Activated naive CD4-positive, alpha-beta T cell treated with Interleukin-2 at 50 U/mL for 16 hours (primary cell): ENCODE data around the gene ANAPC10.
"Not testable (repeated sequence)": the region's sequence is repeated elsewhere in the genome, so short reads cannot be mapped to it uniquely, and the experiment has no call there.

Experiments used
- DNase-seq: peaks from one replicate; pipeline ENCODE4 v3.0.0-alpha.2; 2020

ANAPC10 gene

DNA sequence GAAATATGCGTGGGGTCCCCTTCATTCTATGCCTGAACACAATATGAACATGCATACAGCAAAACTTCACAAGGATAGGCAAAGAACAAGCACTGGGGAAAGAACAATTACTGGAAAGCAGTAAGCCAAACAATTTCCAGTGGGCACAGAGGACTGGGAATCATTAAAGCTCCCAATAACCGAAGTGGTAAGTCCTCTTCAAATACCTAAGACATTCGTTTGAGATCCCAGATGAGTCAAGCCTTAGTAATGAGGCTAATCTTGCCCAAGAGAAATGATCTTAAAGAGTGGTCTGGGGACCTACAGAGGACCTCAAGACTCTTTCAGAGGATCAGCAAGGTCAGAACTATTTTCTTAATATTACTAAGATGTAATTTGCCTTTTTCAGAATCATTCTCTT is 28.6 kb downstream of the ANAPC10 start:
- DNase-seq: no peak

DNA sequence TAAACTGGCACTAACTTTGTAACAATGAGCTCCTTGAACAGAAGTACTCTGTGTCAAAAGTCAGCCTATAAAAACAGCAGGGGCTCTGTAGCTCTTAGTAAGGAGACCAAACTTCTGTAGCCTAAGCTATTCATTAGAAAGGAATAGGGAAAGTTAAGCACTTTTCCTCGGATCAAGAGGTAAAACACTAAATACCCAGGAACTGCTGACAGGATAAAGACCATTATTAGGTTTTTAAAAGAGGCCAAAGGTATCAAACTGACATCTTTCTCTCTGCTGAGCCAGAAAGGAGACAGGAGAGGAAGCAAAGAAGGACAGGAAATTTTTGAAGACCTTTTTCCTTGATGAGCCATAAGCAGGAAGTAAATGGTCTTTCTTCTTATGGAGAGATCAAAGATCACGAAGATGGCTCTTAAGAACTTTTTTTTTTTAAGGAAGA is 31.9 kb downstream of the ANAPC10 start:
- no peak for DNase-seq

DNA sequence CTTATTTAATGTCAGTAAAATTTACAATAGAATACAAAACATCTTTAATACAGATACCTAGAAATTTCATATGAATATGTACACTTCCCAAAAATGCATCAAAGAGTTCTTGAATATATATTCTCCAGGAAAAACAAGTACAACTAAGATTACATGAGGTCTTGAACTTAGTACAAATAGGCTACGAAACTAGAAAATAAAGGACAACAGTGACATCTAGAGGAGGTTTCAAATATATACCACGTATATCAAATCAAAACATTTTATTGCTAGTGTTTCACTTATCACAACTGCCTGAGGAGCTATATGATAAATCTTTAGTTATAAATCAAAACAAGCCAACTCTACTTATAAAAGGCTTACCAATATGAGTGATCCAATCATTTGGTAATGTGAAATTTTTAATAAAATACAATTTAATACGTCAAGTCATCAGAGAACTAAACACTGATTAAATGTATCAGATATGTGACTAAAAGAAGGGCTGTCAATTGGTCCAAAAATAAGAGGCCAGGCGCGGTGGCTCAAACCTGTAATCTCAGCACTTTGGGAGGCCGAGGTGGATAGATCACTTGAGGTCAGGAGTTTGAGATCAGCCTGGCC is 36.6 kb downstream of the ANAPC10 start:
- no peak for DNase-seq

DNA sequence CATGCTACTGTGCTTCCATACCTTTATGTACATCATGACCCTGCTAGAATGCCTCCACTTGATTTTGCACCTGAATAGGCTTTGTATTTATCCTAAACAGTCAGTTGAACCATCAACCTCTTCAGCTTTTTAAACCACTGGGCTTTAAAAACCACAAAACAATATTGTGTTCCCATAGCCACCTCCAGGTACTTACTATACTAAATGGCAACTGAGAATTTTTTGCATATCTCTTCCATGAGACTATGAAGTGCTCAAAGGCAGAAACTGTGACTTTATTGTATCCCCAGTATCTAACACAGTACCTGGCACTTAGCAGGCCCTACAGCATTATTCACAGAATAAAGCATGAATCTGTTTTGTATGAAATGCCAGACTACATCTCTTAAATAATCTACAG is 39.7 kb downstream of the ANAPC10 start:
- no peak for DNase-seq

DNA sequence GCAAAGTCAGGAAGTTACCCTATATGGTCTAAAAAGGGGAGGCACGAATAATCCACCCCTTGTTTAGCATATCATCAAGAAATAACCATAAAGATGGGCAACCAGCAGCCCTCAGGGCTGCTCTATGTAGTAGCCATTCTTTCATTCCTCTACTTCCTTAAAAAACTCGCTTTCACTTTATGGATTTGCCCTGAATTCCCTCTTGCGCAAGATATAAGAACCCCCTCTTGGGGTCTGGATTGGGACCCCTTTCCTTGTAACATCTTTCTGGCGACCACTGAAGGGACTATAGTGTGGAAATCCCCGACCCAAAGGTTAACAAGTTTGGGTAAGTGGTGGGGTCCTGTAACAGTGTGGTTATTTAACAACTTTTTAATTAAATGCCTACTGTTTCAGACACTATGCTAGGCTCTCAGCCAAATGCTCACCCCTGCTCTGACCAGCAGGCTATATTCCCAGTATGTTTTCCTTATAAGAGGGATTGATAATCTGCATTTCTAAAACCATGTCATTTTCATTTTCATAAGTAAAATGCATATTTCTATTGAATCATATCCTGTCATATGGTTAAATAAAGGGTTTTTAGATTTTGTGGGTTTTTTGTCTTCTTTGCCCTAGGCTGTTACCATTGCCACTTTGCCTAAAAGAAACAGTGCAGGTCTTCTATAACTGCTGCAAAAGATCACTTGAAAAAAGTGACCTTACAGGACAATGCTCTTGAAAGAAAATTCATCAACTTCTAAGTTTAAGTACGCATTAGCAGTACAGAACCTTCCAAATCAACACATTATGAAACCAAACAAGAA is 41.5 kb downstream of the ANAPC10 start:
- no peak for DNase-seq

DNA sequence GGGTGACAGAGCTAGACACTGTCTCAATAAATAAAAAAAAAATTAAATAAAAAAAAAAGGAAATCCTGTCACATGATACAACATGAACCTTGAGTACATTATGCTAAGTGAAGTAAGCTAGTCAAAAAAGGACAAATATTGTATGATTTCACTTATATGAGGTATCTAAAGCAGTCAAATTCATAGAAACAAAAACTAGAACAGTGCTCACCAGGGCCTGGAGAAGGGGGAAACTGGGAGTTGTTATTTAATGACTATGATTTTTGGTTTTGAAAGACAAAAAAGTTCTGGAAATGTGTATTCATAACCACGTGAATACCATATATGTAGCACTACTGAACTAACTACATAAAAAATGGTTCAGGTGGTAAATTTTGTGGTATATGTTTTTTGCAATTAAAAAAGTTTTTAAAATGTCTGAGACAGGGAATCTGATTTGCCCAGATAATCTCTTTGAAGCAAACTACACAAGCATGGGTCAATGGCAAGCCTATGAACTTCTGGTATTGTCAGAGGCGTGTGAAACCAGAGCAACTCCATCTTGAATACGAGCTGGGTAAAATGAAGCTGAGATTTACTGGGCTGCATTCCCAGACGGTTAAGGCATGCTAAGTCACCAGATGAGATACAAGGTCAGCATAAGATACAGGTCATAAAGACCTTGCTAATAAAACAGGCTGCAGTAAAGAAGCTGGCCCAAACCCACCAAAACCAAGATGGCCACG is 42.3 kb downstream of the ANAPC10 start:
- no peak for DNase-seq

DNA sequence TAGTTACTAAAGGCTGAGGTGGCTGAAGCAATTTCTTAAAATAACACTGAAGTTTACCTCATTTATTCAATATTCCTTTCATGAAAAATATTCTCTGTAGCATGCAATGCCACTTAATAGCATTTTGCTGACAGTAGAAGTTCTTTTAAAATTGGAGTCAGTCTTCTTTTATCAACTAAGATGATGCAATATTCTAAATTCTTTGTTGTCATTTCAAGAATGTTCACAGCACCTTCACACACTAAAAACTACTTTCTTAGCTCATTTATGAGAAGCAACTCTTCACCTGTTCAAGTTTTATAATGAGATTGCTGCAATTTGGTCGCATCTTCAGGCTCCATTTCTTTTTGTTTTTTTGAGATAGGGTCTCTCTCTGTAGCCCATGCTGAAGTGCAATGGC is 48.8 kb downstream of the ANAPC10 start:
- no peak for DNase-seq

DNA sequence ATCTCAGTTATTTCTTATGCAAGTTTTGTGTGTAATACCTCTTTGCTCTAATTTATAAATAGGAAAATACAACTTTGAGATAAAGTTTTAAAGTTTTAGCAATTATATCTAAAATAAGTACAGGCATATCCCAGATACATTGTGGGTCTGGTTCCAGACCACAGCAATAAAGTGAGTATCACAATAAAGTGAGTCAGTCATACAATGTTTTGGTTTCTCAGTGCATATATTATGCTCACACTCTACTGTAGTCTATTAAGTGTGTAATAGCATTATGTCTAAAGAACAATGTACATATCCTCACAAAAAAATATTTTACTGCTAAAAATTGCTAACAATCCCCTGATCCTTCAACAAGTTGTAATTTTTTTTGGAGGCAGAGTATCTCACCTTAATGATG is 49.2 kb downstream of the ANAPC10 start:
- no peak for DNase-seq

DNA sequence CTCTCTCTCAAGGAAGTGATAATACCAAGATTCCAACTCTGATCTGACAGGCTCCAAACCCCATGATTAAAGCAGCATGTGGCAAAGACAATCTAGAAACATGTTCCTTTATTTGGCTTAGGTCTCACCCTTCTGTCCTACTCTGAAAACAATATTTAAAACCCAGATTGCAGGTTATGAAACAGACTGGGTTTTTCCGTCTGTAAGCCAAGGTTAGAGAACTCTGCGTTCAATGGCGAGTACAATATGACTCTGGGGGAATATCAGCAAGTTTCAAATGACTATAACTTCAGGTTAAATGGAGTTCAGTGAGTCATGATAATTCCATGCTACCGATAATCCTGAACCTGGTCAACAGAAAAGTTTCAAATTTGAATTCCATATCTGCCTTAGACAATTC is 50.8 kb downstream of the ANAPC10 start:
- DNase-seq: no peak

DNA sequence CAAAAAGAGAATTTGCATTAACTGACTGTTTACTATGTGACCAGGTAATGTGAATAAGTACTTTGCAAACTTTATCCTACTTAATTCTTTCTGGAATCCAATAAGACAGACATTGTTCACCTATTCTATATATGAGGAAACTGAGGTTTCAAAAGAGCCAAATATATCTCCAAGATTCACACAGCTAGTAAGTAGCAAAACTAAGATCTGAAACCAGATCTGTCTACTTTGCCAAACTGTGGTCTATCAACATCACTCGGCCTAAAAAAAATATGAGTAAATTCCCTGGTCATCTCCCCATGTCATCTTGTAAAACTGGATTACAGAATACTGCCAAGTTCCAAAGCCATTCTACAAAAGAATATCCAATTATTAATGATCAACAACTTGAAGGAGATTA is 52.8 kb downstream of the ANAPC10 start:
- no peak for DNase-seq

DNA sequence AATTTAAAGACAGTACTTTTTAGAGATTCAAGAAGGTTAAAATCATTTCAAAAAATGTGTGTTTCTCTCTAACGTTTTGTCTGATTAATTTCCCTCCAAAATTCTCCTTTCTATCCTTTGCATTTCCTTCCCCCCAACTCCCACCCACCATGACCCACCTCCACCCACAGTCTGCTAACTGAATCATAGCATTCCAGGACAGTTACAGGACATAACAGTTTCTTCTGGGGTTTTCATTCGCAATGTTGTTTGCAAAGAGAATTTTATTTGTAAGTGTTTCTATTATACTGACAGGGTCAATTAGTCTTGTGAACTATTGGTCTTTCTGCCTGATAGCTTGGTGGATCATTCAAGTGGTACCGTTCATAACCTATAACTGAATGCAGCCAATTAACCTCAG is 53.7 kb downstream of the ANAPC10 start:
- DNase-seq: no peak

DNA sequence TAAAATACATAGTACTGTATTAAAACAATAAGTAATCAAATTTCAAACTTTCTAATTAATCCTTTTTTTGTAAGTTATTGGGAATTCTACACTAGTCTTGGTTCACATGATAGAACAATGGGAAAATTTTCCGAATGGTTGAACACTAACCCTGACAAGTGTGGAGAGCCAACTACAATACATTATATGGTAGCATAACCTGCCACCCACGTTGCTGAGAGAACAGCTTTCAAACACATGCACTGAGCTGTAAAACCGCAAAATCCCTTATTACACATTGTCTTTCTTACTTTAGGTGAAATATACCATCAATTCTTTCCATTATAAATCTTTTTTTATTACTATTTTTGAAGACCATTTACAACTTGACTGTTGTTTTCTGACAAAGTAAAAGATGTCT is 54.7 kb downstream of the ANAPC10 start:
- DNase-seq: no peak

DNA sequence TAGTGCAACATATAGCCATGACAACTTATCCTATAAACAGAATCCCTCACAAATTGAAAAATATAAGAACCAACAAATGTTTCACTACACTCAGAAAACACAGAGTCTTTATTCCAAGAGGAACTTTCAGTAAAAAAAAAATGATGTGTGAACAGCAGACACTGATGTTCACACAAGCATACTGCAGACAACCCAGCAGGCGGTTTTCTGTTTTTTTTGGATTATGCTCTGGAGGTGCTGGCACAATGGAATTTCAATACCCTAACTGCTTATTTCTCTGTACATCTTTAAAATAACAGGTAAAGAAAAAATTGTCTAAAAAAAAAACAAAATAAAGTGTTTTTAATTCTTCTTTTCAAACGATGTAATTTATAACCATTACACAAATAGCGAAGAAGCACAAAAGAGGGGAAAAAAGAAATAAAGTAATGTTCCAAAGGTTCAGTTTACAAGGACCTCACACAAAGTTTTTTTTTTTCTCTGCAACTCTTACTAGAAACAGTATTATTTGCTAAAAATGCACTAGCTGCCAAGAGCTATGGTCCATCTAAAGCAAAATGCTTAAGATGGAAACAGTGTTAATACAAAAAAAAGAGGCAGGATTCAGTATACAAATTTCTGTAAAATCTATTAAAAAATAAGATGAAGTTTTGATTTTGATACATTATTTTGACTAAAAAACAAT is 55.3 kb downstream of the ANAPC10 start:
- no peak for DNase-seq

DNA sequence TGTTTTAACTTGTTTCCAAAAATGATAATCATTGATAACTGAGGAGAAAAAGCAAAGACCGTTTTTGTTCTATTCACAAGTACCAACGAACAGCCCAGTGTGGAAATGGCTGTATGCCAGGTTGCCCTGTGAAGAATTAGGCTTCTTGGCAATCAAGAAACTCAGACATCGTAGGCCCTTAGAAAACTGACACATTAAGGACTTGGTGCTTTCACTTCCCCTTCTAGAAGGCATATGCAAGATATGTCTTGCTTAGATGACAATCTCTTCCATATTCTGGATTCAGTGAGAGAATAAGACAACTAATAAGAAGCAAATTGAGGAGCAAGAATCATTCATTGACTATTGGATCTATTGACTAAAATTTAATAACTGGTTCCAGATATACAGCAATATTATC is 56.6 kb downstream of the ANAPC10 start:
- DNase-seq: no peak

DNA sequence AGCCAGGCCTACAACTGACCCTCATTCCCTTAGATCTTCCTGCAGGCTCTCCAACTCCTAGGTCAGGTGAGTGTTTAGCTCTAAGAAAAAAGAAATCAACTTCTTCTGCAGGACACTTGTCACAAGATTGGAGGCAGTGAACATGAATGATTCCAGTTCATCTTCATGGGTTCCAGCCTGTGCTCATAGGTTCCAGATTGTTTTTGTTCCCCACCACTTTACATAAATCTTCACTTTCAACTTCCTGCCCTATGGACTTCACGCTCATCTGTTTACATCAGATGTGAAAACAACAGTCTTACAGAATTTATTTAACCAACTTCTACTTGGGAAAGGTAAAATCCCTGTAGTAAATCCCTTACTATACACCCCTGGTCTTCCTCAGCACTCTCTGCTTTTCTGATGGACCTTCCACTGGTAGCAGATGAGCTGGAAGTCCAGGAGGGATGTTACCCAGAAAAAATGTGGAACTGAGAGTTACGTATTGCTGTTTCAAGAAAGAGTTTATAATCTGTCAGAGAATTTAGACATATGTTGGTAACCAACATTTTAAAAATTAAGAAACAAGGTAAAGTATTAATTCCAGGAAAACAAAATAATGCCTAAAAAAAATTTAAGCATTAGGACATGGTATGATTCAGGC is 62.4 kb downstream of the ANAPC10 start:
- DNase-seq: no peak

DNA sequence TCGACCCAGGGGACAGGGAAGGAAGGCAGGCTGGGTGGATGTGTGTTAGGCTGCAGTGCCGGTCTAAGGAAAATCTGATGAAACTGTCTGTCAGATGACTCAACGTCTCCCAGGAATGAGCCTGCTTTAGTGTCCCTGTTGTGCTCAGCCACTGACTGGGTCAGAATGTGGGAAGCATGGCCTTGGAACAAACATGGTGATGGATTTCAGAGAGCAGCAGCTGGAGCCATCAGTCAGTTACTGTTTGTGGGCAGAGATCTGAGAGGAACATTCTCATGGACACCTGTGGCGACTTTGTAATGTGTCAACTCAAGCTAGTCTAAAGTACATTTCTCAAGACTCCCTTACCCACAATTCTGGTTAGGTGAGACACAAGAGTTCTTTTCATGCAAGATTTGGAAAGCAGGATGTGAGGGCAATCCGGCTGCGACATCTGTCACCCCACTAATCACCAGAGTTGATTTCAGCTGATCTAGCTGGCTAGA is 63.2 kb downstream of the ANAPC10 start:
- no peak for DNase-seq

DNA sequence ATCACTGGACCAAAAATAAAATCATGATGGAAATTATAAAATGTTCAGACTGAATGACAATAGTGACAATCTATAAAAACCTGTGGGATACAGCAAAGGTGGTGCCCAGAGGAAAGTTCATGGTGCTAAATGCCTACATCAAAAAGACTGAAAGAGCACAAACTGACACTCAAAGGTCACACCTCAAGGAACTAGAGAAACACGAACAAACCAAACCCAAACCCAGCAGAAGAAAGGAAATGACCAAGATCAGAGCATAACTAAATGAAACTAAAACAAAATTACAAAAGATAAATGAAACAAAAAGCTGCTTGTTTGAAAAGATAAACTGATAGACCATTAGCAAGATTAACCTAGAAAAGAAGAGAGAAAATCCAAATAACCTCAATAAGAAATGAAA is 78.7 kb downstream of the ANAPC10 start:
- DNase-seq: no peak

DNA sequence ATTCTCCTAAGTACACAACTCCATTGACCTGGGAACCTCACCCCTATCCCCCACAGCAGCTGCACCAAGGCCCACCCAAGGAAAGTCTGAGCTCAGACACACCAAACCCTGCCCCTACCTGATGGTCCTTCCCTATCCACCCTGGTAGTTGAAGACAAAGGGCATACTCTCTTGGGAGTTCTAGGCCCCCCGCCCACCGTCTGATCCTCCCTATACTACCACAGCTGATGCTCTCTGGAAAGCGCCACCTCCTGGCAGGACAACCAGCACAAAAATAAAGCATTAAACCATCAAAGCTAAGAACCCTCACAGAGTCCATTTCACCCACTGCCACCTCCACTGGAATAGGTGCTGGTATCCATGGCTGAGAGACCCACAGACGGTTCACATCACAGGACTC is 83.6 kb downstream of the ANAPC10 start:
- no peak for DNase-seq

DNA sequence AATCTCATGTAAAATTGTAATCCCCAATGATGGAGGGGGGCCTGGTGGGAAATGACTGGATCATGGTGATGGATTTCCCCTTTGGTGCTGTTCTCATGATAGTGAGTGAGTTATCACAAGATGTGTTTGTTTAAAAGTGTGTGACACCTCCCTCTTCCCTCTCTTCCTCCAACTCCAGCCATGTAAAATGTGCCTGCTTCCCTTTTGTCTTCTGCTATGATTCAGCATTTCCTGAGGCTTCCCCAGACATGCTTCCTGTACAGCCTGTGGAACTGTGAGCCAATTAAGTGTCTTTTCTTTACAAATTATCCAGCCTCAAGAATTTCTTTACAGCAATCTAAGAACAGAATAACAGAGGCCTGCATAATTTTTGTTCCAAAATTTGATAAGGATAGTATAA is 85.2 kb downstream of the ANAPC10 start:
- no peak for DNase-seq

DNA sequence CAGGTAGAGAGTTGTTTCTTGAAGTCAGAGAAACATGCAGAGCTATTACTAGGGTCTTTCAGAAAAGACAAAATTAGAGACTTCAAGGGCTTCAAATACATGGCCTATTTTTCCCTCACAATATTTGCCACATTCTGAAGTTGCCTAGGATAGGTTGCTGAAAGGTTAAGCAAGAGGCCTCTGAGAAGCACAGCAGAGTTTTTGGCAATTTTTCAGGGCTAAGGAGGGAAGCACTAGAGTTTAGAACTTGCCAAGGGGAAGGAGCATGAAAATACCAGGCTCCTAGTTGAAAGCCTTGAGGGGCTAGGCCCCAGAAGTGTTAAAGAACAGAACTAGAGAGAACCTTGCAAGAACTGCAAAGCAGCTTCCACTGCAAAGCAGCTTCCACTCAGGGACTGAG is 86.4 kb downstream of the ANAPC10 start:
- no peak for DNase-seq

DNA sequence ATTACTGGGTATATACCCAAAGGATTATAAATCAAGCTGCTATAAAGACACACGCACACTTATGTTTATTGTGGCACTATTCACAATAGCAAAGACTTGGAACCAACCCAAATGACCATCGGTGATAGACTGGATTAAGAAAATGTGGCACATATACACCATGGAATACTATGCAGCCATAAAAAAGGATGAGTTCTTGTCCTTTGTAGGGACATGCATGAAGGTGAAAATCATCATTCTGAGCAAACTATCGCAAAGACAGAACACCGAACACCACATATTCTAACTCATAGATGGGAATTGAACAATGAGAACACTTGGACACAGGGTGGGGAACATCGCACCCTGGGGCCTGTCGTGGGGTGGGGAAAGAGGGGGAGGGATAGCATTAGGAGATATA is 87.7 kb downstream of the ANAPC10 start:
- DNase-seq: not testable (repeated sequence)

DNA sequence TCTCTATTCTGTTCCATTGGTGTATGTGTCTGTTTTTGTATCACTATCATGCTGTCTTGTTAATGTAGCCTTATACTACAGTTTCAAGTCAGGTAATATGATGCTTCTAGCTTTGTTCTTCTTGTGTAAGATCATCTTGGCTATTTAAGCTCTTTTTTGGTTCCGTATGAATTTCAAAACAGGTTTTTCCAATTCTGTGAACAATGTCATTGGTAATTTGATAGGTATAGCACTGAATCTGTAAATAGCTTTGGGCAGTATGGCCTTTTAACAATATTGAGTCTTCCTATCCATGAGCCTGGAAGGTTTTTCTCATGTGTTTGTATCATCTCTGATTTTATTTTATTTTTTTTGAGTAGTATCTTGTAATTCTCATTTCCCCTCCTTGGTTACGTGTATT is 94.3 kb downstream of the ANAPC10 start:
- DNase-seq: no peak

DNA sequence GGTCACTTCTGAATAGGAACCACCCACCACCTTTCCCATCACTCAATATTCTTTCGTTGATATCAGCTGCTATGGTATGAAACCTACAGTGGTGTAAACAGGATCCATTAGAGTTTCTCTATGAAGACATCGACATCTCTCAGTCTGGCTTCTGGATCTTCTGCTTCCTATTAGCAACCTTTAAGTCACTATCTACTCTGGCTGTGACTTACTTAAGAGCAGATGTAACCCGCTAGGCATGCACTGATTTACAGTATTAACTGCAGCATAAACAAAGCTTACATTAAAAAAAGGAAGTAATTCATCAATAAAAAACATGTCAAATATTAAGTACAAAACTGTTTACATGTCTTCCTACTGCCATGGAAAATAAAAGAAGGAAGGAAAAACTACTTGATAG is 96.4 kb downstream of the ANAPC10 start:
- DNase-seq: no peak
